Prostate gland (tissue), 2 donors: ENCODE measurements around the gene RNF208. TPM values are rescaled to one million over a fixed set of nuclear protein-coding genes. Genes with fewer than 3 reads are reported as not detected.

Source experiments
- DNase-seq: peaks from one replicate; pipeline ENCODE4 v3.0.0-alpha.2; 2019; ENCODE audit warnings: low spot score
- H3K27ac ChIP-seq, 2 donors: fragments of 200-600 bp; sonication (generic); 2 replicates each; pipeline ENCODE4 v1.5.1; 2017 to 2019
- H3K27me3 ChIP-seq: fragments of 200-600 bp; sonication (generic); replicated peaks from 2 replicates; pipeline ENCODE4 v1.5.1; 2019; ENCODE audit not compliant: insufficient read depth
- H3K36me3 ChIP-seq, 2 donors: fragments of 200-600 bp; sonication (generic); 1 replicate in 1 of 2; 2 replicates in 1 of 2; pipeline versions ENCODE4 v1.5.1 to v1.8.1; 2017 to 2019
- H3K4me1 ChIP-seq: fragments of 200-600 bp; sonication (generic); replicated peaks from 2 replicates; pipeline ENCODE4 v1.5.1; 2019
- H3K4me3 ChIP-seq, 2 donors: fragments of 200-600 bp; sonication (generic); 2 replicates each; pipeline ENCODE4 v1.5.1; 2017 to 2019
- H3K9me3 ChIP-seq: fragments of 200-600 bp; sonication (generic); 2 replicates; pipeline ENCODE4 v1.5.1; 2017
- CTCF ChIP-seq, 4 experiments: fragments of 200-600 bp in 2 of 4; fragments of 450-650 bp in 2 of 4; sonication (generic) in 2 of 4; IDR thresholded peaks; 1 replicate in 3 of 4; 2 replicates in 1 of 4; pipeline ENCODE4 v1.5.1; 2016 to 2019; ENCODE audit warnings: antibody characterized with exemption in 4 of 4, mild to moderate bottlenecking in 2 of 4, moderate library complexity in 2 of 4
- POLR2A ChIP-seq: fragments of 450-650 bp; IDR thresholded peaks from one replicate; pipeline ENCODE4 v1.6.1; 2016; ENCODE audit warnings: antibody characterized with exemption, mild to moderate bottlenecking
- POLR2AphosphoS5 ChIP-seq: sonication (generic); formaldehyde crosslinking; IDR thresholded peaks from one replicate; pipeline ENCODE4 v1.6.1; 2017; ENCODE audit warnings: antibody characterized with exemption
- WGBS: methylation state at CpG from one replicate; pipeline ENCODE4 v1.1.5; 2018; 5-methylcytosine and 5-hydroxymethylcytosine counted together
- intact Hi-C: fragments of 100-400 bp; cut with DNase I; formaldehyde crosslinking; loops from one replicate; pipeline ENCODE4 v1.14.2; 2022
- total RNA-seq, 2 donors: library from RNA; depleted of rRNA; stranded (reverse); fragments of >200 nt; gene quantifications; one replicate each; pipeline ENCODE4 v1.1.0, GENCODE V29; 2016

Gene RNF208
- total RNA-seq, 2 donors from 2014 or later: 3.8 to 6.2 TPM

GRCh38 chr9:137211532-137211931, 10.5 kb downstream of the RNF208 start:
- Histone ChIP-seq H3K36me3 (no peaks in the 10 kb centered on the region), H3K27me3 (no peaks in the 10 kb centered on the region), H3K4me3 (no peak overlapping the region), H3K4me1 (peaks cover 4% of the 10 kb centered on the region), H3K27ac (no peak overlapping the region), H3K9me3 (no peaks in the 10 kb centered on the region)
- WGBS: 80% methylated on average over 13 of the region's 13 CpGs
- intact Hi-C loops: no loop called here
- DNase-seq: no peak
- TF ChIP-seq CTCF (IDR thresholded peaks at IDR 0.05) (no peak), POLR2A (no peak), POLR2AphosphoS5 (no peak)

- H3K4me1 ChIP-seq: peaks cover 24% of the 10 kb centered on the region
Observed at GRCh38 chr9:137206602-137207001, 15.4 kb downstream of the RNF208 start.

GRCh38 chr9:137205126-137206069, 16.6 kb downstream of the RNF208 start, which contains the start of the genes NDOR1 and TMEM203:
Gene NDOR1 (plus strand): TSS chr9:137205700. CDS start chr9:137205778, 78 bp downstream.
Gene TMEM203 (minus strand): TSS chr9:137205648. CDS start chr9:137205414, 234 bp downstream.
- intact Hi-C loops: no loop called here
- H3K36me3 ChIP-seq: no peaks in the 10 kb centered on the region
- H3K9me3 ChIP-seq: no peaks in the 10 kb centered on the region
- peak within 1 kb of the TSS; percentile 49 to 72 for H3K27ac ChIP-seq
- peaks cover 27% of the 10 kb centered on the region for H3K4me1 ChIP-seq
- peak; percentile 87 for DNase-seq
- under 1% methylated on average over 53 of the region's 98 CpGs for WGBS
- H3K27me3 ChIP-seq: no peaks in the 10 kb centered on the region
- peak within 1 kb of the TSS; percentile 73 to 75 for H3K4me3 ChIP-seq
- TF ChIP-seq POLR2AphosphoS5 (peak; percentile 96), POLR2A (peak; percentile 71), CTCF (IDR thresholded peaks at IDR 0.05) (peak in 1 of 4 experiments; percentile 13)

More at GRCh38 chr9:137206602-137207001, 15.4 kb downstream of the RNF208 start:
- H3K27me3 ChIP-seq: no peaks in the 10 kb centered on the region
- H3K9me3 ChIP-seq: no peaks in the 10 kb centered on the region
- no peaks in the 10 kb centered on the region for H3K36me3 ChIP-seq
- intact Hi-C loops: no loop called here
- DNase-seq: no peak
- no peak for TF ChIP-seq POLR2AphosphoS5
- no peak for TF ChIP-seq POLR2A
- no peak for TF ChIP-seq CTCF (IDR thresholded peaks at IDR 0.05)
- H3K4me3 ChIP-seq: peak overlapping the region in 1 of 2 donors; percentile 73
- no peak overlapping the region for H3K27ac ChIP-seq
- 84% methylated on average over 7 of the region's 7 CpGs for WGBS

GRCh38 chr9:137204731-137205125, 17.3 kb downstream of the RNF208 start:
- TF ChIP-seq POLR2AphosphoS5: no peak
- no peaks in the 10 kb centered on the region for H3K9me3 ChIP-seq
- peak overlapping the region; percentile 73 to 75 for H3K4me3 ChIP-seq
- peaks cover 28% of the 10 kb centered on the region for H3K4me1 ChIP-seq
- WGBS: 17% methylated on average over 21 of the region's 21 CpGs
- no peaks in the 10 kb centered on the region for H3K36me3 ChIP-seq
- peak overlapping the region; percentile 49 to 72 for H3K27ac ChIP-seq
- no peak for DNase-seq
- no peaks in the 10 kb centered on the region for H3K27me3 ChIP-seq
- intact Hi-C loops: no loop called here

- WGBS: 81% methylated on average over 8 of the region's 8 CpGs
- intact Hi-C loops: no loop called here
- H3K4me1 ChIP-seq: peaks cover 42% of the 10 kb centered on the region
- no peak for TF ChIP-seq CTCF (IDR thresholded peaks at IDR 0.05)
- TF ChIP-seq POLR2AphosphoS5: no peak
- no peak for TF ChIP-seq POLR2A
- no peak overlapping the region for H3K27ac ChIP-seq
- H3K9me3 ChIP-seq: no peaks in the 10 kb centered on the region
- H3K4me3 ChIP-seq: no peak overlapping the region
- no peaks in the 10 kb centered on the region for H3K27me3 ChIP-seq
- no peaks in the 10 kb centered on the region for H3K36me3 ChIP-seq
- DNase-seq: no peak
Observed at GRCh38 chr9:137202966-137203365, 19.1 kb downstream of the RNF208 start.
